Keratinocyte (primary cell): Measurements from ENCODE around the gene S100A11. TPM values are rescaled to one million over a fixed set of nuclear protein-coding genes. Genes with fewer than 3 reads are reported as not detected.

Experiments used
- DNase-seq: peaks from one replicate; pipeline ENCODE4 v3.0.0-alpha.2; 2011; ENCODE audit warnings: low read depth, missing footprints, low spot score
- FAIRE-seq: peaks from 2 replicates; lab custom pipeline; 2011; peaks lifted over from hg19 to GRCh38; lab: Jason Lieb, UNC
- H2AFZ ChIP-seq: 2 replicates; pipeline ENCODE4 v1.6.0; 2012; ENCODE audit warnings: low read length, control low read depth, inconsistent platforms; ENCODE audit not compliant: control insufficient read depth
- H3K27ac ChIP-seq: 2 replicates; pipeline ENCODE4 v1.5.1; 2011; ENCODE audit warnings: low read length; ENCODE audit not compliant: control insufficient read depth, insufficient read depth
- H3K27me3 ChIP-seq: 3 replicates; pipeline ENCODE4 v1.6.0; 2011; ENCODE audit warnings: low read length; ENCODE audit not compliant: control insufficient read depth, insufficient read depth; ENCODE audit errors: extremely low read depth
- H3K36me3 ChIP-seq, 2 experiments: 2 replicates in 1 of 2; 3 replicates in 1 of 2; pipeline ENCODE4 v1.5.1; 2011; ENCODE audit warnings: low read length in 2 of 2, mild to moderate bottlenecking in 1 of 2; ENCODE audit not compliant: control insufficient read depth in 2 of 2, insufficient read depth in 2 of 2; ENCODE audit errors: extremely low read depth in 1 of 2
- H3K4me1 ChIP-seq: 3 replicates; pipeline ENCODE4 v1.5.1; 2011; ENCODE audit warnings: low read length; ENCODE audit not compliant: control insufficient read depth, insufficient read depth; ENCODE audit errors: extremely low read depth
- H3K4me2 ChIP-seq: 3 replicates; pipeline ENCODE4 v1.6.0; 2011; ENCODE audit warnings: low read depth, low read length; ENCODE audit not compliant: control insufficient read depth, insufficient read depth; ENCODE audit errors: extremely low read depth
- H3K4me3 ChIP-seq, 3 experiments: fragments of 200-600 bp in 1 of 3; sonication (generic) in 1 of 3; 2 replicates in 2 of 3; 3 replicates in 1 of 3; pipeline ENCODE4 v1.5.1; 2011 to 2016; ENCODE audit warnings: low read length in 3 of 3, mild to moderate bottlenecking in 3 of 3, control low read depth in 2 of 3, inconsistent platforms in 1 of 3, low read depth in 1 of 3, mixed read lengths in 1 of 3, mixed run types in 1 of 3, moderate library complexity in 1 of 3; ENCODE audit not compliant: control insufficient read depth in 2 of 3, insufficient read depth in 2 of 3; ENCODE audit errors: extremely low read depth in 1 of 3
- H3K79me2 ChIP-seq: 2 replicates; pipeline ENCODE4 v1.6.0; 2012; ENCODE audit warnings: low read length; ENCODE audit not compliant: control insufficient read depth, insufficient read depth
- H3K9ac ChIP-seq: 3 replicates; pipeline ENCODE4 v1.6.0; 2011; ENCODE audit warnings: low read length; ENCODE audit not compliant: control insufficient read depth, insufficient read depth; ENCODE audit errors: extremely low read depth
- H3K9me1 ChIP-seq: 3 replicates; pipeline ENCODE4 v1.6.0; 2011; ENCODE audit warnings: low read length; ENCODE audit not compliant: control insufficient read depth, insufficient read depth; ENCODE audit errors: extremely low read depth
- H3K9me3 ChIP-seq: 2 replicates; pipeline ENCODE4 v1.5.1; 2012; ENCODE audit warnings: low read depth, low read length; ENCODE audit not compliant: control insufficient read depth
- H4K20me1 ChIP-seq: 3 replicates; pipeline ENCODE4 v1.6.0; 2011; ENCODE audit warnings: low read length; ENCODE audit not compliant: control insufficient read depth, insufficient read depth; ENCODE audit errors: extremely low read depth
- CTCF ChIP-seq, 3 experiments: IDR thresholded peaks in 1 of 3; conservative IDR thresholded peaks in 1 of 3; optimal IDR thresholded peaks in 1 of 3; 2 replicates in 2 of 3; 3 replicates in 1 of 3; pipeline versions ENCODE3 to v1.5.1; 2011; ENCODE audit warnings: low read length in 3 of 3, mild to moderate bottlenecking in 3 of 3, moderate library complexity in 2 of 3, control low read depth in 1 of 3, inconsistent platforms in 1 of 3; ENCODE audit not compliant: insufficient read depth in 2 of 3; ENCODE audit errors: extremely low read depth in 1 of 3
- EZH2 ChIP-seq: IDR thresholded peaks from one replicate; pipeline ENCODE4 v1.6.1; 2012; ENCODE audit warnings: inconsistent platforms, mild to moderate bottlenecking, low read length, moderate library complexity
- dilution Hi-C: fragments of 300-500 bp; cut with MboI; formaldehyde crosslinking; loops from one replicate; pipeline ENCODE4 v1.7.0; 2020; ENCODE audit warnings: low sequenced_read_pairs; ENCODE audit not compliant: extremely low pct_ligation_motif_present
- polyA plus RNA-seq, 5 experiments: library from polyadenylated mRNA; depleted of rRNA in 3 of 5; stranded (reverse) in 3 of 5; stranded (forward) in 1 of 5; unstranded in 1 of 5; fragments of >200 nt; gene quantifications; 1 replicate in 1 of 5; 2 replicates in 3 of 5; 3 replicates in 1 of 5; pipeline versions ENCODE4 v1.2.1 to v1.2.3, GENCODE V29; 2011 to 2012; ENCODE audit warnings: missing spikeins in 2 of 5, low read depth in 1 of 5, low replicate concordance in 1 of 5

The S100A11 gene
- polyA plus RNA-seq, 1 donor (not counting 4 experiments of a cell fraction or from before 2014, with no cell fraction given) = 3,230 TPM

GRCh38 chr1:152015766-152016165, 21.0 kb downstream of the S100A11 start:
- Histone ChIP-seq H3K36me3 (peaks cover 0 to 1% of the 10 kb centered on the region in 2 experiments), H3K4me2 (no peak overlapping the region), H3K9ac (no peak overlapping the region), H3K4me1 (peaks cover 19% of the 10 kb centered on the region), H2AFZ (no peak overlapping the region), H3K9me1 (no peaks in the 10 kb centered on the region), H3K4me3 (no peak overlapping the region), H4K20me1 (no peaks in the 10 kb centered on the region), H3K9me3 (no peaks in the 10 kb centered on the region), H3K27ac (no peak overlapping the region), H3K79me2 (no peaks in the 10 kb centered on the region), H3K27me3 (no peaks in the 10 kb centered on the region)
- TF ChIP-seq CTCF (optimal IDR thresholded peaks at IDR 0.05 in 1 of 3, IDR thresholded peaks at IDR 0.05 in 1 of 3, conservative IDR thresholded peaks at IDR 0.05 in 1 of 3; ENCODE audit: extremely low read depth in 1 of 3, insufficient read depth in 2 of 3, low read length in 3 of 3) (no peak), EZH2 (no peak)
- DNase-seq (no peak), FAIRE-seq (no peak)
- dilution Hi-C loops = no loop called here

GRCh38 chr1:152014943-152015342, 21.9 kb downstream of the S100A11 start:
- no peak for DNase-seq
- no peak for TF ChIP-seq EZH2
- TF ChIP-seq CTCF (optimal IDR thresholded peaks at IDR 0.05 in 1 of 3, IDR thresholded peaks at IDR 0.05 in 1 of 3, conservative IDR thresholded peaks at IDR 0.05 in 1 of 3; ENCODE audit: extremely low read depth in 1 of 3, insufficient read depth in 2 of 3, low read length in 3 of 3) = no peak
- Histone ChIP-seq H3K27me3 (no peaks in the 10 kb centered on the region), H3K79me2 (no peaks in the 10 kb centered on the region), H3K9me1 (no peaks in the 10 kb centered on the region), H3K4me2 (no peak overlapping the region), H3K9me3 (no peaks in the 10 kb centered on the region), H4K20me1 (no peaks in the 10 kb centered on the region), H2AFZ (no peak overlapping the region), H3K4me3 (no peak overlapping the region), H3K27ac (no peak overlapping the region), H3K36me3 (peaks cover 0 to 1% of the 10 kb centered on the region in 2 experiments), H3K4me1 (peaks cover 19% of the 10 kb centered on the region), H3K9ac (no peak overlapping the region)
- no peak for FAIRE-seq
- dilution Hi-C loops = no loop called here
